Measurements from ENCODE around the gene PSMD5. TPM values are rescaled to one million over a fixed set of nuclear protein-coding genes. Genes with fewer than 3 reads are reported as not detected.

The PSMD5 gene
- total RNA-seq, 1 experiment from 2014 or later = 53.0 TPM

DNA sequence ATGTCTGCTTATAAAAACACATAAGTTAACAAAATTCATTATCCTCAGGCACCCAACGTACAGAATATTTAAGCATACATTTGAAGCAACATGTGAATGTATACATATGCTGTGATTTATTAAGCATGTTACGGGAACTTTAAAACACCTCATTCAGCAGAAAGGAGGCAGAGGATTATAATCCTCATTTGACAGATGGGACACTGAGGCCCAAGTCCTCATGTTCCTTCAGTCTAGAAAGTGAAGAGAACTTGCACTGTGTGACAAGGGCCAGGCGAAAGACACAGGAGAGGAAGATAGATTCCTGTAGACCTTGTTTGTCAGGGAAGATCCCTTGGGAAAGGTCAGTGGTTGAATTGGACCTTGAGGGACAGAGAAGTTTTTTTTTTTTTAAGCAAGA is 7.6 kb upstream of the PSMD5 start:
- H3K4me3 ChIP-seq (ENCODE audit: low read depth in 2 of 2, low read length in 2 of 2) = no peak overlapping the region
- ATAC-seq = no peak
- CTCF ChIA-PET = interaction anchor here (0.7 kb wide), 1 partner anchor 518 kb away, joined by 5 read pairs; no protein-coding TSS in a partner anchor

DNA sequence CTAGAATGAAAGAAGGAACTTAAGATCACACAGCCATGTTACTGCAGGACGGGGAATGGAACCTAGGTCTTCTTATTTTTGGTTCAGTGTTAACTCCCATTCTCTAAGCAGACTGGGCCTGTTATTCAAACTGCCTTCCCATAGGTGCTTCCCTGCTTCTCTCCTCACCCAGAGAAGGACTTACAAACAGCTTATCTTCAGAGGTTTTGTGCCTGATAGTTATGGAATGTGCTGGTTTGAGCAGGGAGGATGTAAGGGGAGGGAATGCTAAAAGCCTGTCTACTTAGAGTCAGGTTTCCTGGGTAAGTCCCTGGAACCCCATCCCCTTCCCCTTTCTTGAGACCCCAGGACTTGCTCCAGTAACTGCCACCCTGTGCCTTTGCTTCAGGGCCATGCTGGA is 4.2 kb upstream of the PSMD5 start:
- Histone ChIP-seq H3K9me3 (ENCODE audit: control insufficient read depth, insufficient read depth, low read depth, low read length) (no peaks in the 10 kb centered on the region), H3K4me1 (ENCODE audit: control insufficient read depth, insufficient read depth, low read length) (0 out of 2 replicates have a peak, but pooled peaks cover 5% of the 10 kb centered on the region), H3K36me3 (ENCODE audit: control insufficient read depth, insufficient read depth, low read length) (peaks cover 3% of the 10 kb centered on the region; the same call in 1 of the 2 replicates), H3K27me3 (ENCODE audit: control insufficient read depth, insufficient read depth, low read length) (no peaks in the 10 kb centered on the region), H3K4me3 (ENCODE audit: low read depth in 2 of 2, low read length in 2 of 2) (no peak overlapping the region), H3K27ac (ENCODE audit: low read length) (no peak overlapping the region)
- BruUV-seq (replicated peaks) = no TSS peak
- intact Hi-C loops (cut with micrococcal nuclease; ENCODE audit: unreplicated experiment) = no loop called here
- ChIA-PET POLR2A (no interaction called here), CTCF (no interaction called here)
- DNase-seq (ENCODE audit: low read depth, low spot score) (no peak), ATAC-seq (no peak)
- TF ChIP-seq, protein P1, sequence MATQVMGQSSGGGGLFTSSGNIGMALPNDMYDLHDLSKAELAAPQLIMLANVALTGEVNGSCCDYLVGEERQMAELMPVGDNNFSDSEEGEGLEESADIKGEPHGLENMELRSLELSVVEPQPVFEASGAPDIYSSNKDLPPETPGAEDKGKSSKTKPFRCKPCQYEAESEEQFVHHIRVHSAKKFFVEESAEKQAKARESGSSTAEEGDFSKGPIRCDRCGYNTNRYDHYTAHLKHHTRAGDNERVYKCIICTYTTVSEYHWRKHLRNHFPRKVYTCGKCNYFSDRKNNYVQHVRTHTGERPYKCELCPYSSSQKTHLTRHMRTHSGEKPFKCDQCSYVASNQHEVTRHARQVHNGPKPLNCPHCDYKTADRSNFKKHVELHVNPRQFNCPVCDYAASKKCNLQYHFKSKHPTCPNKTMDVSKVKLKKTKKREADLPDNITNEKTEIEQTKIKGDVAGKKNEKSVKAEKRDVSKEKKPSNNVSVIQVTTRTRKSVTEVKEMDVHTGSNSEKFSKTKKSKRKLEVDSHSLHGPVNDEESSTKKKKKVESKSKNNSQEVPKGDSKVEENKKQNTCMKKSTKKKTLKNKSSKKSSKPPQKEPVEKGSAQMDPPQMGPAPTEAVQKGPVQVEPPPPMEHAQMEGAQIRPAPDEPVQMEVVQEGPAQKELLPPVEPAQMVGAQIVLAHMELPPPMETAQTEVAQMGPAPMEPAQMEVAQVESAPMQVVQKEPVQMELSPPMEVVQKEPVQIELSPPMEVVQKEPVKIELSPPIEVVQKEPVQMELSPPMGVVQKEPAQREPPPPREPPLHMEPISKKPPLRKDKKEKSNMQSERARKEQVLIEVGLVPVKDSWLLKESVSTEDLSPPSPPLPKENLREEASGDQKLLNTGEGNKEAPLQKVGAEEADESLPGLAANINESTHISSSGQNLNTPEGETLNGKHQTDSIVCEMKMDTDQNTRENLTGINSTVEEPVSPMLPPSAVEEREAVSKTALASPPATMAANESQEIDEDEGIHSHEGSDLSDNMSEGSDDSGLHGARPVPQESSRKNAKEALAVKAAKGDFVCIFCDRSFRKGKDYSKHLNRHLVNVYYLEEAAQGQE (IDR thresholded peaks at IDR 0.05; ENCODE audit: insufficient read depth in 1 of 2, low read depth in 2 of 2, low read length in 1 of 2) = no peak
- no peak for TF ChIP-seq POLR2AphosphoS5 (IDR thresholded peaks at IDR 0.05; ENCODE audit: low read depth, low read length)
- no peak for TF ChIP-seq SIN3A (IDR thresholded peaks at IDR 0.05; ENCODE audit: borderline replicate concordance, insufficient read depth, low read depth, low read length)
- TF ChIP-seq, protein P2, sequence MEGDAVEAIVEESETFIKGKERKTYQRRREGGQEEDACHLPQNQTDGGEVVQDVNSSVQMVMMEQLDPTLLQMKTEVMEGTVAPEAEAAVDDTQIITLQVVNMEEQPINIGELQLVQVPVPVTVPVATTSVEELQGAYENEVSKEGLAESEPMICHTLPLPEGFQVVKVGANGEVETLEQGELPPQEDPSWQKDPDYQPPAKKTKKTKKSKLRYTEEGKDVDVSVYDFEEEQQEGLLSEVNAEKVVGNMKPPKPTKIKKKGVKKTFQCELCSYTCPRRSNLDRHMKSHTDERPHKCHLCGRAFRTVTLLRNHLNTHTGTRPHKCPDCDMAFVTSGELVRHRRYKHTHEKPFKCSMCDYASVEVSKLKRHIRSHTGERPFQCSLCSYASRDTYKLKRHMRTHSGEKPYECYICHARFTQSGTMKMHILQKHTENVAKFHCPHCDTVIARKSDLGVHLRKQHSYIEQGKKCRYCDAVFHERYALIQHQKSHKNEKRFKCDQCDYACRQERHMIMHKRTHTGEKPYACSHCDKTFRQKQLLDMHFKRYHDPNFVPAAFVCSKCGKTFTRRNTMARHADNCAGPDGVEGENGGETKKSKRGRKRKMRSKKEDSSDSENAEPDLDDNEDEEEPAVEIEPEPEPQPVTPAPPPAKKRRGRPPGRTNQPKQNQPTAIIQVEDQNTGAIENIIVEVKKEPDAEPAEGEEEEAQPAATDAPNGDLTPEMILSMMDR (IDR thresholded peaks at IDR 0.05) = no peak
- no peak for TF ChIP-seq TCF7L2 (IDR thresholded peaks at IDR 0.05; ENCODE audit: low read depth, low read length)
- in situ Hi-C loops (cut with HindIII; ENCODE audit: low pct_unique_long_range_greater_than_20kb, low sequenced_read_pairs) = no loop called here

More for the DNA sequence above, 7.6 kb upstream of the PSMD5 start:
- intact Hi-C loops (cut with micrococcal nuclease; ENCODE audit: unreplicated experiment) (no loop called here), in situ Hi-C loops (cut with HindIII; ENCODE audit: low pct_unique_long_range_greater_than_20kb, low sequenced_read_pairs) (no loop called here)
- H3K27me3 ChIP-seq (ENCODE audit: control insufficient read depth, insufficient read depth, low read length) = no peaks in the 10 kb centered on the region
- no TSS peak for BruUV-seq (replicated peaks)
- no peaks in the 10 kb centered on the region for H3K4me1 ChIP-seq (ENCODE audit: control insufficient read depth, insufficient read depth, low read length)
- POLR2A ChIA-PET = no interaction called here
- no peaks in the 10 kb centered on the region for H3K9me3 ChIP-seq (ENCODE audit: control insufficient read depth, insufficient read depth, low read depth, low read length)
- no peak for DNase-seq (ENCODE audit: low read depth, low spot score)
- H3K36me3 ChIP-seq (ENCODE audit: control insufficient read depth, insufficient read depth, low read length) = no peaks in the 10 kb centered on the region
- TF ChIP-seq SIN3A (IDR thresholded peaks at IDR 0.05; ENCODE audit: borderline replicate concordance, insufficient read depth, low read depth, low read length) = no peak
- TF ChIP-seq, protein P1 (IDR thresholded peaks at IDR 0.05; ENCODE audit: insufficient read depth in 1 of 2, low read depth in 2 of 2, low read length in 1 of 2) = no peak
- TF ChIP-seq, protein P2 (IDR thresholded peaks at IDR 0.05) = no peak
- no peak for TF ChIP-seq POLR2AphosphoS5 (IDR thresholded peaks at IDR 0.05; ENCODE audit: low read depth, low read length)
- no peak for TF ChIP-seq TCF7L2 (IDR thresholded peaks at IDR 0.05; ENCODE audit: low read depth, low read length)
- H3K27ac ChIP-seq (ENCODE audit: low read length) = no peak overlapping the region
